HPDE6-E6E7 (cell line): Measurements from ENCODE around the gene KRTAP6-2.

ENCODE experiments used
- DNase-seq: peaks from one replicate; pipeline ENCODE4 v3.0.0; 2011; ENCODE audit warnings: missing footprints; ENCODE audit errors: extremely low spot score

KRTAP6-2 gene

DNA sequence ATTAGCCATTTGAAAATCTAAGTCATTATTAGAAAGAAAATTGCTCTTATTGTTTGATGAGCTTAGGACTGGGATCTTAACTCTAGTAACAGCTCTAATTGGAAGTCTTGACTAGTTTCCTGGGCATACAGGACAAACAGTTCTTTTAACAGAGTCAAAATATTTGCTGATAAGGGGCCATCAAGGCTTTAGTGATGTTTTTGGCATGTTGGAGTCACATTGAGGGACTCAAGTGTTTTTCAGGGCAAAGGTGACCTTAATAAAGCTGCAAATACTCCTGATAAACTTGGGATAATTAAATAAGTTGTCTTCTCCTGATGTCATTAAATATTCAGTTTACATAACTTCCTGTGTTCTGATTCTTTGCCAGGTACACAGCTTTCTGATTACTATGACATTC, 31.1 kb downstream of the KRTAP6-2 start:
- DNase-seq, result no peak

DNA sequence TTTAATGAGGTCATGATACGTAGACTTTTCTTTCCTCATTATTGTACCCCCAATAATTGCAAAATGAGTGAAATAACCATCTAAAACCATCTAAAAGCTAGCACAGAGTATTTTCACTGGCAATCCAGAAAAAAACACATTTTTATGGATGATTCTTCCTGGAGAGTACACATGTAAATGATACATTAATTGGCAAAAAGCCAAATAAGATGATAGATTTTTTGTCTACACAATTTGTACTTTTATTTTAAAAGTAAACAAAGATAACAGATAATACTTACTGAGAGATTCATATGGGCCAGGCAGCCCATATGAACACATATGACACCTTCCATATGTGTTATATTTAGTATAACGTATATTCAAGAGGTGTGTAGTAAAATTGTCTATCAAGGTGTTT, 35.1 kb downstream of the KRTAP6-2 start:
- no peak for DNase-seq

- DNase-seq, result no peak
These were observed 35.6 kb downstream of the KRTAP6-2 start for GRCh38 chr21:30563072-30563471.

DNA sequence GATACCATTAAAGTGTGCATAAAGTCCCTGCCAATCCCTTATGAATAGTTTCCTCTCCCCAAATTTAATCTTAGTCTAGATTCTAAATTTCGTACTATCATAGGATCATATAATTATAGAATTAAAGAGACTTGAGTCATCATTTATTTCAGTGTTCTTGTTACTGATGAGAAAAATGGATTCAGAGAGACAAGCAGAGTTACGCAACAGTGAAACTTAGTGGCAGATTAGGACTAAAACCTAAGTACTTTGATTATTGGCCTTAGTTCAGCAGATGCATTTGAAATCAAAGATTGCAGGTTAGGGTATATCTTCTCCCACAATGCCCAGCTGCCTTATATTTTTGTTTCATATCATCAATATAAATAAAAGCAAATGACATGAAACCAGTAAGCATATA, 36.7 kb downstream of the KRTAP6-2 start:
- no peak for DNase-seq

GRCh38 chr21:30561264-30561895, 37.3 kb downstream of the KRTAP6-2 start, which contains the start of gene KRTAP19-7:
Gene KRTAP19-7 (minus strand): TSS chr21:30561314. CDS start chr21:30561289, 25 bp downstream.
- DNase-seq, result no peak

- no peak for DNase-seq
These were observed 43.6 kb downstream of the KRTAP6-2 start for GRCh38 chr21:30555095-30555494.

DNA sequence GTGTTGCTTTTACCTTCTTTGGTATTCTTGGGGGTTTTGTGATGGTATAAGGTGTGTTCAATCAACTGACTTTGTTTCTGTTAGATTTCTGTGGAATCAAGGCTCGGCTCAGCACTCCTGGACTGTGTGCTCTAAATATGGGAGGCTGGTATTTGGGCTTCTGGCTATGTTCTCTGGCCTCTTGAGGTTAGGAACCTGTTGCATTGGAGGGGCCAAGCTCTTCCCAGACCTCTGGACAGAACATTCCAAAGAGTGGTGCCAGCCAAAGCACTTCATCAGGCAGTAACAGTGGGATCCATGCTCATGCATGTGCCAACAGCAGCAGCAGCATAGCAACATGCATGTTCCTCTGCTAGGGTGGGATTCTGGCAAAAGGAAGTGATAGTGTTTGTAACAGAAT, 45.9 kb downstream of the KRTAP6-2 start:
- no peak for DNase-seq
